ENCODE results near the gene THSD4. TPM values are rescaled to one million over a fixed set of nuclear protein-coding genes. Genes with fewer than 3 reads are reported as not detected.

THSD4 gene
- total RNA-seq, 1 donor = 15.6 TPM

DNA sequence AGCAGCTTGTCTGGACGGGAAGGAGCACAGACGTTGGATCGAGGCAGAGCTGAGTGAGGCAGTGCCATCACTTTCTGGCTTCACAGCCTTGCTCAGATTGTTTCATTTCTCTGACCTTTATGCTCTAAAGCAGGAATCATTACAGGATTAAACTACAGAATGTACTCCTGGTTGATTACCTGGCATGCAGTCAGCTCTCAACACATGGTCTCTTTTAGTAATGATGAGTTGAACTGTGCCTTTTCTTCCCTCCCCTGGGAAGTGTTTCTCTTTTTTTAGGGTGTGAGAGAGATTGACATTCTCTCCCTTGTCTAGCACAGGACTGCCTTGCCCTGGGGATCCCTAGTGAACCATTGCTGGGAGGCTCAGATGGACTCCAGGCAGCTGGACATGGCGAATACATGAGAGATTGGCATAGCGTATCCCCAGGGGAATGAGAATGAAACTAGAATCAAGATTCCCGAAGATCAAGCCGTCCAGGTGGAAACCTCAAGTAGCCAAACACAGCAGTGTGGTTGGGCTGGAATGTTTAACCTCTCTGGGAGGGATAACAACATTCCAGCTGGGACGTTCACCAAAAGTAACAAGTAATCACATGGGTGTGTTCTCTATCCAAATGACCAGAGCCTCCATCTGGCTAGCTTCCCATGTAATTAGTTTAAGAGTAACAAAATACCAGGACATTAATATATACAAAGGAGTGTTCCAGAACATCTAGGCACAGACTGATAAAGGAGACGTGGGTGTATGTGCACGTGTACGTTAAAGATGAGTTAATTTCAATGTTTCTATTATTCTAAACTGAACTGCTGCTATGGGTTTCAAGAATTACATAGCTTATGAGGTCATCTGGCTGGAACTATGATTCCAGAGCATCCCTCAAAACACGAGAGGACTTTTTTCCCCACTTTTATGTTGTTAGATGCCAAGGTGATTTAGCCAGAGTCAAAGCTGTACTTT lies 576.5 kb downstream of the THSD4 start:
- no peak overlapping the region for H2AFZ ChIP-seq (ENCODE audit: low read length)
- H3K27me3 ChIP-seq (ENCODE audit: insufficient read depth, low read length) = no peaks in the 10 kb centered on the region
- TF ChIP-seq, protein P1, sequence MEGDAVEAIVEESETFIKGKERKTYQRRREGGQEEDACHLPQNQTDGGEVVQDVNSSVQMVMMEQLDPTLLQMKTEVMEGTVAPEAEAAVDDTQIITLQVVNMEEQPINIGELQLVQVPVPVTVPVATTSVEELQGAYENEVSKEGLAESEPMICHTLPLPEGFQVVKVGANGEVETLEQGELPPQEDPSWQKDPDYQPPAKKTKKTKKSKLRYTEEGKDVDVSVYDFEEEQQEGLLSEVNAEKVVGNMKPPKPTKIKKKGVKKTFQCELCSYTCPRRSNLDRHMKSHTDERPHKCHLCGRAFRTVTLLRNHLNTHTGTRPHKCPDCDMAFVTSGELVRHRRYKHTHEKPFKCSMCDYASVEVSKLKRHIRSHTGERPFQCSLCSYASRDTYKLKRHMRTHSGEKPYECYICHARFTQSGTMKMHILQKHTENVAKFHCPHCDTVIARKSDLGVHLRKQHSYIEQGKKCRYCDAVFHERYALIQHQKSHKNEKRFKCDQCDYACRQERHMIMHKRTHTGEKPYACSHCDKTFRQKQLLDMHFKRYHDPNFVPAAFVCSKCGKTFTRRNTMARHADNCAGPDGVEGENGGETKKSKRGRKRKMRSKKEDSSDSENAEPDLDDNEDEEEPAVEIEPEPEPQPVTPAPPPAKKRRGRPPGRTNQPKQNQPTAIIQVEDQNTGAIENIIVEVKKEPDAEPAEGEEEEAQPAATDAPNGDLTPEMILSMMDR (IDR thresholded peaks at IDR 0.05; ENCODE audit: extremely low read depth, low read depth, low read length) = no peak
- H3K36me3 ChIP-seq (ENCODE audit: insufficient read depth, low read length) = no peaks in the 10 kb centered on the region
- peaks cover 16% of the 10 kb centered on the region for H3K4me1 ChIP-seq (ENCODE audit: insufficient read depth, low read length)
- no peaks in the 10 kb centered on the region for H3K79me2 ChIP-seq (ENCODE audit: insufficient read depth, low read length)
- DNase-seq (ENCODE audit: insufficient read length, low spot score, missing footprints) = peak; percentile 57
- peak overlapping the region; percentile 7 for H3K27ac ChIP-seq (ENCODE audit: low read depth, low read length)
- H3K4me2 ChIP-seq (ENCODE audit: insufficient read depth, low read length) = peak overlapping the region; percentile 67
- peaks cover 3% of the 10 kb centered on the region for H4K20me1 ChIP-seq (ENCODE audit: insufficient read depth, low read length)
- peak overlapping the region; percentile 20 for H3K4me3 ChIP-seq (ENCODE audit: insufficient read depth, low read length)
- no peaks in the 10 kb centered on the region for H3K9me3 ChIP-seq (ENCODE audit: low read depth, low read length)

DNA sequence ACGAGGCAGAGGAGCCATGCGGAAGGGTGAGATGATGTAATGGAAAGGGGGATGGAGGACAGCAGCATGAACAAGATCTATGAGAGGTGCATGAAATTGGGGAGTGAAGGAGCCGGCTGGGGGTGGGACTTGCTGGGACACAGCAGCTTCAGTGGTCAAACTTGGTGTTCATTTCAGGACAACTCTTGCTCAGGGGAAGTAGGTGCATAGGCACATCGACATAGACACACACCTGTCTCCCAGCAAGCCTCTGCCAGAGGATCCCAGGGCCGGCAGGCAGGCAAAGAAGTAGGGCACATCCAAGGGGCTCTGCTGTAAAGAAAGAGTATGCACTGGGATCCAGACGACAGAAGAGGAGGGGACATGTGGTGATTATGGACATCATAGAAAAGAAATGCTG lies 582.0 kb downstream of the THSD4 start:
- Histone ChIP-seq H3K27me3 (ENCODE audit: insufficient read depth, low read length) (no peaks in the 10 kb centered on the region), H3K4me2 (ENCODE audit: insufficient read depth, low read length) (no peak overlapping the region), H2AFZ (ENCODE audit: low read length) (no peak overlapping the region), H3K27ac (ENCODE audit: low read depth, low read length) (no peak overlapping the region), H3K79me2 (ENCODE audit: insufficient read depth, low read length) (no peaks in the 10 kb centered on the region), H3K9me3 (ENCODE audit: low read depth, low read length) (no peaks in the 10 kb centered on the region), H3K4me3 (ENCODE audit: insufficient read depth, low read length) (no peak overlapping the region), H4K20me1 (ENCODE audit: insufficient read depth, low read length) (no peaks in the 10 kb centered on the region), H3K36me3 (ENCODE audit: insufficient read depth, low read length) (no peaks in the 10 kb centered on the region), H3K4me1 (ENCODE audit: insufficient read depth, low read length) (peaks cover 5% of the 10 kb centered on the region)
- TF ChIP-seq, protein P1 (IDR thresholded peaks at IDR 0.05; ENCODE audit: extremely low read depth, low read depth, low read length) = no peak
- no peak for DNase-seq (ENCODE audit: insufficient read length, low spot score, missing footprints)

DNA sequence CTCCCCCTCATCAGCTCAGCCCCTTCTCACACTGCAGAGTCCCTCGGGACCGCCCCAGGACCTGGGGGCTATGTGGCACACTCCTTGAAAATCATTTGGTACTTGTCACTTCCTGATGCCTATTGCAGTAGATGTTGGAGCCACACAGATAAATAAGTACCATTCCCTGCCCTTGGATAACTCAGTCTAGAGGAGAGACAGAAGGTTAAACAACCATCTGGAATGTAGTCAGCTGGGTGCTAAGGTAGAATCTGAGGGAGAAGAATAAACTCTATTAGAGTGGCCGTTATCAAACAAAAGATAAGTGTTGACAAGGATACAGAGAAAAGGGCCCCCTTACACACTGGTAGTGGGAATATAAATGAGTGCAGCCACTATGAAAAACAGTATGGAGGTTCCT lies 582.8 kb downstream of the THSD4 start:
- Histone ChIP-seq H3K79me2 (ENCODE audit: insufficient read depth, low read length) (no peaks in the 10 kb centered on the region), H3K4me1 (ENCODE audit: insufficient read depth, low read length) (no peaks in the 10 kb centered on the region), H2AFZ (ENCODE audit: low read length) (no peak overlapping the region), H3K27me3 (ENCODE audit: insufficient read depth, low read length) (no peaks in the 10 kb centered on the region), H3K9me3 (ENCODE audit: low read depth, low read length) (no peaks in the 10 kb centered on the region), H3K27ac (ENCODE audit: low read depth, low read length) (no peak overlapping the region), H3K36me3 (ENCODE audit: insufficient read depth, low read length) (no peaks in the 10 kb centered on the region), H3K4me2 (ENCODE audit: insufficient read depth, low read length) (no peak overlapping the region), H4K20me1 (ENCODE audit: insufficient read depth, low read length) (no peaks in the 10 kb centered on the region), H3K4me3 (ENCODE audit: insufficient read depth, low read length) (no peak overlapping the region)
- no peak for DNase-seq (ENCODE audit: insufficient read length, low spot score, missing footprints)
- TF ChIP-seq, protein P1 (IDR thresholded peaks at IDR 0.05; ENCODE audit: extremely low read depth, low read depth, low read length) = no peak

DNA sequence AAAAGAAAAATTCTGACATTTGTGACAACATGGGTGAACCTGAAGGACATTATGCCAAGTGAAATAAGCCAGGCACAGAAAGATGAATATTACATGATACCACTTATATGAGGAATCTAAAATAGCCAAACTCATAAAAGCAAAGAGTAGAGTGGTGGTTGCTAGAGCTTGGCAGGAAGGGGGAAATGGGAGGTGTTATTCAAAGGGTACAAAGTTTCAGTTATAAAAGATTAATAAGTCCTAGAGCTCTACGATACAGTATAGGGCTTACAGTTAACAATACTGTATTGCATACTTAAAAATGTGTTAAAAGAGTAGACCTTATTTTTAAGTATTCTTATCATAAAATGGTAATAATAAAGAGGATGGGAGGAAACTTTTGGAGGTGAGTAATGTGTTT lies 583.5 kb downstream of the THSD4 start:
- H2AFZ ChIP-seq (ENCODE audit: low read length) = no peak overlapping the region
- TF ChIP-seq, protein P1 (IDR thresholded peaks at IDR 0.05; ENCODE audit: extremely low read depth, low read depth, low read length) = no peak
- no peaks in the 10 kb centered on the region for H3K36me3 ChIP-seq (ENCODE audit: insufficient read depth, low read length)

More for the DNA sequence above, 583.5 kb downstream of the THSD4 start:
- Histone ChIP-seq H4K20me1 (ENCODE audit: insufficient read depth, low read length) (no peaks in the 10 kb centered on the region), H3K79me2 (ENCODE audit: insufficient read depth, low read length) (no peaks in the 10 kb centered on the region), H3K4me1 (ENCODE audit: insufficient read depth, low read length) (no peaks in the 10 kb centered on the region), H3K9me3 (ENCODE audit: low read depth, low read length) (no peaks in the 10 kb centered on the region), H3K4me2 (ENCODE audit: insufficient read depth, low read length) (no peak overlapping the region), H3K4me3 (ENCODE audit: insufficient read depth, low read length) (no peak overlapping the region), H3K27ac (ENCODE audit: low read depth, low read length) (no peak overlapping the region), H3K27me3 (ENCODE audit: insufficient read depth, low read length) (no peaks in the 10 kb centered on the region)
- no peak for DNase-seq (ENCODE audit: insufficient read length, low spot score, missing footprints)
